ENCODE measurements around the gene PTCD3.

Gene PTCD3

DNA sequence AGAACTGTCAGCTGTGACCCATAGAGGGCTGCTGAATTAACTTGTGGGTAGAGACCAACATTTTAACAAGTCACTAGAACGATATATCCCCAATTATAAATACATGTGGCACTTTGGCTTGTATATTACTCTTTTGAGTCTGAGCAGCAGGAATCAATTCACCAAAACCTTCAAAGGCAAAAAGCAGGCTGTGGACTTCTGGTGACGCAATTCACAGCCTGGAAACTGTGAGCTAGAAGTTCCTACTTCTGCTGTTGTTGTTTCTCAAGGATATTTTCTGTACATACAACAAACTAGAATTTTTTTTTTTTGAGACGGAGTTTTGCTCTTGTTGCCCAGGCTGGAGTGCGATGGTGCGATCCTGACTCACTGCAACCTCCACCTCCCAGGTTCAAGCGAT lies 37.3 kb downstream of the PTCD3 start:
- FAIRE-seq (no peak), DNase-seq (ENCODE audit: low spot score) (no peak)

DNA sequence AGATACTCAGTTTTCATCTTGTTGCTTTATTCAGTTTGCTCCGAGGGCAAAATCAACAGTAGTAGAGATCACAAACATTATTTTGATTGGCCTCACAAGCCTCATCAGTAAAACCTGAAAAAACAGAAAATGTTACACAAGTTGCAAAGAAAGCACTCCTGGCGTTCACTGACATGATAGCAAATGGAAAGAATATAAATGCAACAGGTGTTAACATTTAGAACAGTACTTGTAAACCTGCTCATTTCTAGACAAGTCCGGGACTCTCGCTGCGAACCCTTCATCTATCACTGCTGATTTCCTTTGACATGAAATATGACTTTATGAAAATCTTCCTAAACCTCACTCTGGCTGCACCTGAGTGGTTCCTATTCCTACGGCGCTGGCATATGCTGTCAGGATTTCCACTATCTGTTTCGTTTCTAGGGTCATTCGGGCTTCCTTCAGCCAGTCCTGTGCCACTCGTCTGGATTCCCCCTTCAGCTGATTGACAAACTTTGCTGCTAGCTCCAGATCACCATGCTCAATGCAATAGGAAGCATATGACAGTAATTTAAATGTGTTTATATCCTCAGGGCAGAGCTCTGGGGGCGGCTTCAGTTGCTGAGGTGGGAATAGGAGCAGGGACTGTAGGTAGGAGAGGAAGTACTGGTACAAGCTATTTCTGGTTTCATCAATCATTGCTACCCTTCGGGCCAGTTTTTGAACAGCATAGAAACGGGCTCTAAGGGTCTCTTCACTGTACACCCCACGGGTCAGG lies 38.1 kb downstream of the PTCD3 start:
- DNase-seq (ENCODE audit: low spot score) (no peak), FAIRE-seq (no peak)

DNA sequence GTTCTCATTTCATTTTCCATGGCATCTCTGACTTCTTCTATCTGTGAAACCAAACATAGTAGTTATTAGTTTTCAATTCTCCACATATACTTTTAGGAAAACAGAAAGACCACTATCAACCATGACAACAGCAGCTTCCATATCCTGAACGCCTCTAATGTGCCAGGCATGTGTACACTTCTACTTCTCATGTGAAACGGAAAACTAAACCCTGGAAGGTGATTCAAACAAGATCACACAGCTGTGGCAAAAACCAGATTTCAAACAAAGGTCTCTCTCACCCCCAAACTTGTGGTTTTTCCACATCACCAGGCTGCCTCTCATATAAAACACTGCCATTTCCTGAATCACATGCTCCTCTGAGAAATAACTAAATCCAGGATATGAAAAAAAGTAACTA lies 41.8 kb downstream of the PTCD3 start:
- FAIRE-seq (no peak), DNase-seq (ENCODE audit: low spot score) (no peak)

DNA sequence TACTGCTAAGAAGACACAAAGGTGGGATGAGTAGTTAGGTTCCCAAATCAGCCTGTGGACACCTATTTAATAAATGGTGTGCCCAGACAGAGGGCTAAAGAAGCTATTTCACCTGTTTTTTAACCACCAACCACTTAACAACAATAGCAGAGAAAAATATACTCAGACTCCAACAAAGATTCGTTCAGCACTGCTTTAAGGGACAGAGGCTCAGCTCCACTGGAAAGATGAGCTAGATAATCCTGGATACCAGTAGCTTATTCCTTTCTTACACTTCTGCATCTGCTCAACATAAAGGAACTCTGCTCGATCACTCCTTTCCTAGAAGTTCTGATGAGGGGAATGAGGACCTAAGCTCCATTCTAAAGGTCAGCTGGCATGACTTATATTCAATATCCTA lies 44.5 kb downstream of the PTCD3 start:
- FAIRE-seq (no peak), DNase-seq (ENCODE audit: low spot score) (no peak)

DNA sequence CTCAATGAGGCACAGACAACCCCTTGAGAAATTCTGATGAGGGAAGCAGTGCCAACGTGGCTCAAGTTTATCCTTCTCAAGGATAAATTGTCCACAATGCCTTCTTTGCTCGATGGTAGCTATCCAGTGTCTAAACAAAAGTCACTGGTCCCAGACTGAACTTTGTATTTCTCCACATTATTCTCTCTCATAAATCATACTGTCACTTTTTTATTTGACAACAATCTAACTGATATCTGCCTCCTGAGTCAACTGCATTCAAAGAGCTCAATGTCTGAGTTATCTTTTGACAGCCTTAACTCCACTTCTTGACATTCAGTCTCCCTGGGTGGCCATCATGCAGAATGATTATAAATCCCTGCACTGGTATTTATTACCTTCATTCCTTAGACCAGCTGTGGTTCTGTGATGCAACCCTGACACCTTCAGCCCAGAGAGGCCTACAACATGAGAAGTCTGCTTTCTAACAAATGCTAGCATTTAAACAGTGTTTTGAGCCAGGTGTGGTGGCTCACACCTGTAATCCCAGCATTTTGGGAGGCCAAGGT lies 51.0 kb downstream of the PTCD3 start:
- DNase-seq (ENCODE audit: low spot score), result no peak
- no peak for FAIRE-seq

DNA sequence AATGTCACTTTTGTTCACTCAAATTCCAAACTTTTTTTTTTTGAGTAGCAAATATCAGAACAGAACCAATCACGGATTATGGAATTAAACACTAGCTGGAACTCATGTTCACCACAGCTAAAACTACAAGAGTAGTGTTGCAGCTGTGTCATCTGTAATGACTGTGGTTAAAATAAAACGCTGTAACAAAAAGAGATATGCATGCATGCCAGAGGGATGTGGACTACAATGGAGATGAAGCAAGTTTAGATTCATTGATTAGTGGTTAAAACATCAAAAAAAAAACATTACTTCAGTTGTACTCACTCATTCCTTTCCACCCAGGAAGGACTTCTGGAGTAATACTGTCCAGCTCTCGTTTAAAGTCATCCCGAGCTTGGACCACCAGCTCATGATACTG lies 52.3 kb downstream of the PTCD3 start:
- no peak for FAIRE-seq
- DNase-seq (ENCODE audit: low spot score), result no peak

DNA sequence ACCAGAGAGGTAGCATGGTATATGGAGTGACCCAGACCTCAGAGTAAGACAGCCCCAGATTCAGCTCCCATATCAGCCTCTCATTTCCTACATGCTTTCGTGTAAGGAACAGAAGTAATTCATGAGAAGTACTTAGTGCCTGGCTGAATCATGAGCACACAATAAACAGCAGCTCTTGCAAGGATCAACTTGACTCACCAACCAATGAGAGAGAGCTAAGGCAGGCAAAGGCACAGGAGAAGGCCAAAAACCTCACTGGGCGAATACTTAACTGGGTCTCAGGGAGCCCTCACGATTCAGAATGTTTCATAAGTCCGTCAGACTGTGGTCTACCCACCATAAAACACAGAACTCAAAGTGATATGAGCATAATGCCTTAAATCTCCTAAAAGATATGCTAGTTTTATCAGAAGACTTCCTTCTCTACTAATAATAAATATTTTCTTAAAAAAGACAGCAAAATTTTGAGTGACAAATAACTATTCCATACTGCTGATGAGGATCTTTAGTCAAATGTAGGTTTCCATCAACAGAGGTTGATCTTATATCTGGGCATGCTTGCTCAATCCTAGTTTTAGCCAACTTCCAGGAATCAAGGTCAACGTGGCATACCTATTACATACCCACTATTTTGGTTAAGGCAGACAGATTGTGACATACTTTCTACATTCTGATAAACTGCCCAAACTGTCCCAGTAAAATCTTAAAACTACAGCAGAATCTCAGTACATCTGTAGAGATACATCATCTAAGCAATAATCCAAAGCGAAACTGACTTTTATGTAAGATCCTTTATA lies 54.3 kb downstream of the PTCD3 start:
- no peak for DNase-seq (ENCODE audit: low spot score)
- no peak for FAIRE-seq

DNA sequence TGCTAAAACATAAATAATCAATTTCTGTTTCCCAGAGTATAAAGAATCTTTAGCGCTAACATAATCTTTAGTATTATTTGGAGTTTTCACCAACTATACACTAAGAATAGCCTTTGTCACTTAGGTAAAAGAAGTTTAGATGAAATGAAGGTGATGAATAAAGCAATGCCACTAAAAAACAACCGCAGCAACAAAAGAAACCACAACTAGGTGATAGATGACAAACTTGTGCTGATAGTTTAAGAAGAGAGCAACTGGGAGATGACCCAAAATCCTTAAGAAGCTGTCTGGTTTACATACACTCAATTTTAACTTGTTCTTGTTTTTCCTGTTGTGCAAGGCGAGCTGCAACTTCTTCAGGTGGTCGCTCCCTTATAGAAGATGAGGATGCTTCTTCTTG lies 64.4 kb downstream of the PTCD3 start:
- DNase-seq (ENCODE audit: low spot score), result no peak
- FAIRE-seq, result no peak

DNA sequence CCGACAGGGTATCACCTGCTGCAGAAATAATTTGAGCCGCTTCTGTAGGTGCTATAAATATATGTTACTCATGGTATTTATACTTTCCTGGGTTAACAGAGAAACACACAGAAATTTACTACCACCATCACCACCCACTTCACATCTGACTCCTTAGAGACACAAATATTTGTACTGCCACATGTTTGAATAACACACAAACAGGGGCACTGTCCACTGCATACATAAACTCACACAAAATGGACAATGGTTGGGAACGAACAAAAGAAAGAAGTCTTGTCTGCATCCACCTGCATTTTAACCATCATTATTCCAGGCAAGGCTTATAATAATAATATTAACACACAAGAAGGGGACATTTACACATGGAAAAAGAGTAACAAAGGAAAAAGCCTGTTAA lies 65.3 kb downstream of the PTCD3 start:
- FAIRE-seq (no peak), DNase-seq (ENCODE audit: low spot score) (no peak)

DNA sequence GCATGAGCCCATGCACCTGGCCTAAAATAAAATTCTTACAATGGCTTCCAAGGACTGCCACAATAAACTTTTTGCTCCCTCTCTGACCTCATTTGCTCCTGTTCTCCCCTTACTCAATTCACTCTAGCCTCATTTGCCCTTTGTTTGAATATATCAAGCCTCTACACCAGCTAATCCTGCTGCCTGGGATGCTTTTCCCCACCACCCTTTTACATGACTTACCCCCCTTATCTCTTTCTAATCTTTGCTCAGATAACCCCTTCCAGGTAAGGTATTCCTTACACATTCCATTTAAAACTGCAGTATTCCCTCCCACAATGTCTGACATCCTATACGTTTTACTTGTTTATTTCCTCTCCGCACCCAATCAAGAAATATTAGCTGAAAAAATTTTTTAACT lies 66.6 kb downstream of the PTCD3 start:
- no peak for DNase-seq (ENCODE audit: low spot score)
- no peak for FAIRE-seq

DNA sequence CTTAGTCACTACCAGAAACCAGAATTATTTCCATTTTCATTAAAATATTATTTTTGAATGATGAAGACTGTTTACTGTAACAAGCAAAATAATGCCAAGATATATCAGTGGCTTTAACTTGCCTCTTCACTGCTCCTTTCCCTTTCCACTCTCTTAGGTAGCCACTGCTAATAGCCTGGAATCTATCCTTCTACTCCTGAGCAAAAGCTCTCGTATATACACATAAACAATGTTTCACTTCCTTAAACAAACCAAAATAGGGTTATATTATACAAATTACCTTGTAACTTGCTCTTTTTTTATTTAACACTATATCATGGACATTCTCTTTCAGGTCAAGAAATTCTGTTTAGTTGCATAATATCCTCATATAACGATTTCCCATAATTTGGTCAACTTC lies 68.4 kb downstream of the PTCD3 start:
- no peak for DNase-seq (ENCODE audit: low spot score)
- FAIRE-seq, result no peak

DNA sequence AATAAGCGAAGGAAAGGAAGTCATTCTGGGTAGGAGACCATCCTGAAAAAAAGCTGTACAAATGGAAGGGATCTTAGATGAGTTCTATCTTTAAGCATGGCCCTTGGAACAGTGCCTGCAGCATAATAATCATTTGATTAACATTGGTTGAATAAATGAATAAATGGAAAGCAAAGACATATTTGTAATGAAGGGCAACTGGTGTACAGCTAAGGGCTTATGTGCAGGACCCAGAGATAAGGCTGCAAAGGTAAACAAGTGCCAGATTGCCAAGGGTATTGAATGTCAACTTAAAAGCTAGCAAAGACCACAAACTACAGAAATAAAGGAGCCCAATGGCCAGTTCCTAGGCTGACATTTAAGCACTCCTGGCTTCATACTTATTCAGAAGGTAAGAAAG lies 69.8 kb downstream of the PTCD3 start:
- FAIRE-seq, result no peak

DNA sequence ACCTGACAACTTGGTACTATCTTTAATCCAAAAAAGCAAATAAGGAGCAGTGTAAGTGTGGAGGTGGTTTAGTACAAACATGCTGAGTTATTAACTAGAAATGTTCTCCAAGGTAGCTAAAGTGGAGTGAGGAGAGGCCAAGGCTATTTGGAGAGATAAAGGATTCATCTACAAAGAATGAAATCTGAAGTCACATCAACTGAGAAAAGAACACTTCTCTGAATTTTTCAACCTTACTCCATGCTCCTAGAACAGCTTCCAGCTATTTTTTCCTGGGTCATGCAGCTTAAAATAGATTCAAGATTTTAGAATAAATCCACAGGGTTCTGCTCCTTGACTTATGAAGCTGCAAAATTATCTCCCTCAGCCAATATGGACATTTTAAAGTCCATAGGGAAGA lies 70.6 kb downstream of the PTCD3 start:
- FAIRE-seq, result no peak
- no peak for DNase-seq (ENCODE audit: low spot score)

More for the DNA sequence above, 69.8 kb downstream of the PTCD3 start:
- no peak for DNase-seq (ENCODE audit: low spot score)

DNA sequence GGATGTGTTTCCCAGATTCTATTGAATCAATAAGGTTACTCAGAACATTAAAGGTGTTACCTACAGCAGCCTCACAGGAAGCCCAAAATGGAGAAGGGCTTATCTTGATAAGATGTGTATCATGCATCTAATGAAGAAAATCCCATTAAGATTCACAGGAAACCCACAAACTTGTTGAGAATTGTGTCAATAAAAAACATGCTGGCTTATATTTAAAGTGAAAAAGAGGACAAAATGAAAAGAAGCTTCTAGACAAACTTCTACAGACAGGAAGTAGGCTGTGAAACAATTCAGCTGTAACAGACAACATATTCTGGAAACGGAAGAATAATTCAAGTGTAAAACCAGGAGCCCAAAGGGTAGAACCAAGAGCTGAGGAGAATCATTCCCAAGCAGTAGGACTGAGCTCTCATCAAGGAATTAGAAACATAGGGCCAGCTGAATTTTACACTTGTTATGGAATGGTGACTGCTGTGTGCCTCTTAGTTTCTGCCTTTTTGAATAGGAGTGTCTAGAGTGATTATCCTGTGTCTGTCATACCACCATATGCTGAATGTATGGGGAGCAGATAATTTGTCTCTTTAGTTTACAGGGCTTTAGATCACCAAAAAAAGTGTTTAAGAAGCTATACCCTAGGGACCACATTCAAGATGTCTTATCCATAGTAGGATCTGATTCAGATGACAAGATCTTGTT lies 79.6 kb downstream of the PTCD3 start:
- DNase-seq (ENCODE audit: low spot score) (no peak), FAIRE-seq (no peak)

DNA sequence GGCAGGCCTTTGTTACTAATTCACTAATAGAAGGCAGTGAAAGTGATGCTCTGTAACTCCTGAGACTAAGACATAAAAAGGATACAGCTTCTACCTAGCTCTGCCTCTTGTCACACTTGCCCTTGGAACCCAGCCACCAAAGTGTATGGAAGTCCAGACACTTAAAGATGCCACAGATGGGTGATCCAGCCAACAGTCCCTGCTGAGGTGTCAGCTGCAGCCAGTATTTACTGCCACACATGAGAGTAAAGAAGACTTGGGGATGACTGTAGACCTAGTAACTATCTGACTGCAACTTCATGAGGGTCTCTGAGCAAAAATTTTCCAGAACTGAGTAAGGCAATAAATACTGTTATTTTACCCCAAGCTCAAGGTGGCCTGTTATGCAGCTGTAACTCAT lies 80.4 kb downstream of the PTCD3 start:
- DNase-seq (ENCODE audit: low spot score) (no peak), FAIRE-seq (no peak)

DNA sequence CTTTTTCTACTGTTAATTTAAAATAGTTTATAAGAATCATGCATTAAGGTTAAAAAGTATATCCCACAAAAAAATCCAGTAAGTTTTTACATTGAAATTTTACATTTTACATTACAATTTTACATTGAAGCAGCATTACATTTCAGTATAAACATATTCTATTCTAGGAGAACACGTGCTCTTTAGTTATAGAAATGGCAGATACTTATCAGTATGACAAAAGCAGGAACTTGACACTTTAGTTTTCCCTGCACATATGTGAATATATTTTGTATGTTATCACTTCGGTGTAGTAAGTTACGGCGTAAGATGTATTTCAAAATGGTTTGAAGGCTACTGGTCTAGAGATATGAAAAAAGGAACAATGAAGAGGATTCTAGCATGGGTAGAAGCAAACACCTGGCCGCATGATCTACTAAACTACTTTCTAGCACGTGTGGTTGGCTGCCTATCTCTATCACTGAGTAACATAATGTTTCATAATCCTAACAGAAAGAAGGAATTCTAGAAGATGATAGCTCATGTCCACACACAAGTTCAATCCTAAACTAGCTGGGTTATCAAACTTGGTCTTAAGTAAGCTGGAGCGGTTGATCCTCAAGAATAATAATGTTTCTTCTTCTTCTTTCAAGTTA lies 83.9 kb downstream of the PTCD3 start:
- DNase-seq (ENCODE audit: low spot score), result no peak
- FAIRE-seq, result no peak

All from urothelium cell line (cell line).